ENCODE results near the gene ZHX3. TPM values are rescaled to one million over a fixed set of nuclear protein-coding genes. Genes with fewer than 3 reads are reported as not detected.

The ZHX3 gene
- total and polyA plus RNA-seq, 10 of the 15 experiments (the other 5 are each of a cell fraction or from before 2014, with no cell fraction given), result 1.3 to 14.0 (median 5.0) TPM

DNA sequence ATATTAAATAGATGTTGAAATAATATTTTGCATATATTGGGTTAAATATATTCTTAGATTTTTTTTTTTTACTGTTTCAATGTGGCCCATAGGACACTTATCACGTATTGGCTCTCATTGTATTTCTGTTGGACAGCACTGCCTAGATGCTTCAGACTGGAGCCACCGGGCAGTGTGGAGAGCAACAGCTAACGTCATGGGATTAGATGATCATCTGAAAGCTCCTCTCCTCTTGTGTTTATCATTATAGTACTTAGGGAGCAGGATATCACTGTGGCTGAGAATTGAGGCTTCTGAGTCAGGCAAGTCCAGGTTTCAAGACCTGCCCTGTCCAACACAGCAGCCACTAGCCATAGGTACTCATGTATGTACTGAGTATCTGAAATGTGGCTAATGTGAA is 87.4 kb downstream of the ZHX3 start:
- CTCF ChIA-PET, result interaction anchor here (7.3 kb wide), 1 partner anchor 95 kb away, joined by 110 read pairs; no protein-coding TSS in a partner anchor
- Histone ChIP-seq H3K4me3 (no peak overlapping the region), H4K20me1 (ENCODE audit: control insufficient read depth, insufficient read depth) (no peaks in the 10 kb centered on the region), H2AFZ (ENCODE audit: control insufficient read depth, low read depth, low read length) (no peak overlapping the region), H3K4me2 (ENCODE audit: control insufficient read depth, insufficient read depth) (no peak overlapping the region), H3K4me1 (ENCODE audit: control insufficient read depth, insufficient read depth, low read length) (no peaks in the 10 kb centered on the region), H3K79me2 (ENCODE audit: control insufficient read depth, insufficient read depth, low read length) (no peaks in the 10 kb centered on the region), H3K27ac (ENCODE audit: control insufficient read depth, insufficient read depth) (no peak overlapping the region), H3K27me3 (replicated peaks in 1 of 2; ENCODE audit: control insufficient read depth in 2 of 2, insufficient read depth in 2 of 2, low read length in 1 of 2) (no peaks in the 10 kb centered on the region), H3K9ac (ENCODE audit: control insufficient read depth, insufficient read depth, low read length) (no peak overlapping the region), H3K9me3 (replicated peaks; ENCODE audit: control insufficient read depth, insufficient read depth, low read length) (no peaks in the 10 kb centered on the region), H3K36me3 (ENCODE audit: control insufficient read depth in 2 of 2, insufficient read depth in 2 of 2, low read length in 1 of 2) (no peaks in the 10 kb centered on the region)
- in situ Hi-C loops (cut with MboI) (loop anchor here (5.0 to 10.0 kb wide), 2 partner anchors 58 to 265 kb away; no protein-coding TSS in a partner anchor), intact Hi-C loops (cut with micrococcal nuclease; ENCODE audit: unreplicated experiment) (loop anchor here (5.0 kb wide), 1 partner anchor 112 kb away; the partner anchor contains the start of gene LPIN3)
- SMC1A ChIA-PET (ENCODE audit: uncharacterized antibody, unreplicated experiment), result interaction anchor here (3.2 to 4.6 kb wide), 2 partner anchors 96 to 110 kb away, joined by 16 to 59 read pairs; partner anchors contain the start of gene LPIN3
- POLR2A ChIA-PET, result no interaction called here
- DNase-seq (ENCODE audit: low read depth, low spot score) (no peak), FAIRE-seq (no peak), ATAC-seq (no peak)
- whole genome bisulfite sequencing (ENCODE audit: insufficient coverage, insufficient replicate concordance, low lambda C conversion rate, missing lambda C conversion rate), result 96% methylated on average over 3 of the region's 3 CpGs
- RAD21 ChIA-PET (ENCODE audit: unreplicated experiment), result interaction anchor here (0.6 to 1.0 kb wide), 2 partner anchors 10 to 262 kb away, joined by 3 read pairs; no protein-coding TSS in a partner anchor
- no peak for TF ChIP-seq SP1 (IDR thresholded peaks at IDR 0.05; ENCODE audit: low read depth, low read length)
- BruUV-seq (replicated peaks), result no TSS peak

DNA sequence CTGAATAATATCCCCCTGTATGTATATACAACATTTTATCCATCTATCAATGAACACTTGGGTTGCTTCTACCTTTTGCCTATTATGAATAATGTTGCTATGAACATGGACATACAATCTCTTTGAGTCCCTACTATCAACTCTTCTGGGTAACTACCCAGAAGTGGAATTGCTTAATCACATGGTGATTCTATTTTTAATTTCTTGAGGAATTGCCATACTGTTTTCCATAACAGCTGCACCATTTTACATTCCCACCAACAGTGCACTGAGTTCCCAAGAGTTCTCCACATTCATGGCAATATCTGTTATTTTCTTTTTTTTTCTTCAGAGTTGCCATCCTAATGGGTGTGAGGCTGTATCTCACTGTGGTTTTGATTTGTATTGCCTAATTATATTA is 88.3 kb downstream of the ZHX3 start:
- in situ Hi-C loops (cut with MboI), result no loop called here
- ChIA-PET RAD21 (ENCODE audit: unreplicated experiment) (interaction anchor here (1.0 kb wide), 1 partner anchor 9 kb away, joined by 3 read pairs; no protein-coding TSS in a partner anchor), POLR2A (no interaction called here), SMC1A (ENCODE audit: uncharacterized antibody, unreplicated experiment) (interaction anchor here (4.6 kb wide), 1 partner anchor 95 kb away, joined by 59 read pairs; no protein-coding TSS in a partner anchor), CTCF (interaction anchor here (7.3 kb wide), 1 partner anchor 94 kb away, joined by 110 read pairs; no protein-coding TSS in a partner anchor)
- no peaks in the 10 kb centered on the region for H3K79me2 ChIP-seq (ENCODE audit: control insufficient read depth, insufficient read depth, low read length)
- no peaks in the 10 kb centered on the region for H3K4me1 ChIP-seq (ENCODE audit: control insufficient read depth, insufficient read depth, low read length)
- FAIRE-seq (no peak), DNase-seq (ENCODE audit: low read depth, low spot score) (no peak), ATAC-seq (no peak)
- no peaks in the 10 kb centered on the region for H4K20me1 ChIP-seq (ENCODE audit: control insufficient read depth, insufficient read depth)
- H2AFZ ChIP-seq (ENCODE audit: control insufficient read depth, low read depth, low read length), result no peak overlapping the region
- H3K4me2 ChIP-seq (ENCODE audit: control insufficient read depth, insufficient read depth), result no peak overlapping the region
- no TSS peak for BruUV-seq (replicated peaks)
- intact Hi-C loops (cut with micrococcal nuclease; ENCODE audit: unreplicated experiment), result no loop called here
- no peaks in the 10 kb centered on the region for H3K36me3 ChIP-seq (ENCODE audit: control insufficient read depth in 2 of 2, insufficient read depth in 2 of 2, low read length in 1 of 2)
- no peaks in the 10 kb centered on the region for H3K27me3 ChIP-seq (replicated peaks in 1 of 2; ENCODE audit: control insufficient read depth in 2 of 2, insufficient read depth in 2 of 2, low read length in 1 of 2)
- no peak overlapping the region for H3K27ac ChIP-seq (ENCODE audit: control insufficient read depth, insufficient read depth)
- H3K9me3 ChIP-seq (replicated peaks; ENCODE audit: control insufficient read depth, insufficient read depth, low read length), result no peaks in the 10 kb centered on the region
- no peak overlapping the region for H3K4me3 ChIP-seq
- H3K9ac ChIP-seq (ENCODE audit: control insufficient read depth, insufficient read depth, low read length), result no peak overlapping the region
- TF ChIP-seq, protein P1, sequence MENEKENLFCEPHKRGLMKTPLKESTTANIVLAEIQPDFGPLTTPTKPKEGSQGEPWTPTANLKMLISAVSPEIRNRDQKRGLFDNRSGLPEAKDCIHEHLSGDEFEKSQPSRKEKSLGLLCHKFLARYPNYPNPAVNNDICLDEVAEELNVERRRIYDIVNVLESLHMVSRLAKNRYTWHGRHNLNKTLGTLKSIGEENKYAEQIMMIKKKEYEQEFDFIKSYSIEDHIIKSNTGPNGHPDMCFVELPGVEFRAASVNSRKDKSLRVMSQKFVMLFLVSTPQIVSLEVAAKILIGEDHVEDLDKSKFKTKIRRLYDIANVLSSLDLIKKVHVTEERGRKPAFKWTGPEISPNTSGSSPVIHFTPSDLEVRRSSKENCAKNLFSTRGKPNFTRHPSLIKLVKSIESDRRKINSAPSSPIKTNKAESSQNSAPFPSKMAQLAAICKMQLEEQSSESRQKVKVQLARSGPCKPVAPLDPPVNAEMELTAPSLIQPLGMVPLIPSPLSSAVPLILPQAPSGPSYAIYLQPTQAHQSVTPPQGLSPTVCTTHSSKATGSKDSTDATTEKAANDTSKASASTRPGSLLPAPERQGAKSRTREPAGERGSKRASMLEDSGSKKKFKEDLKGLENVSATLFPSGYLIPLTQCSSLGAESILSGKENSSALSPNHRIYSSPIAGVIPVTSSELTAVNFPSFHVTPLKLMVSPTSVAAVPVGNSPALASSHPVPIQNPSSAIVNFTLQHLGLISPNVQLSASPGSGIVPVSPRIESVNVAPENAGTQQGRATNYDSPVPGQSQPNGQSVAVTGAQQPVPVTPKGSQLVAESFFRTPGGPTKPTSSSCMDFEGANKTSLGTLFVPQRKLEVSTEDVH (IDR thresholded peaks at IDR 0.05; ENCODE audit: low read depth, partially characterized antibody), result no peak
- TF ChIP-seq ZBED1 (IDR thresholded peaks at IDR 0.05; ENCODE audit: borderline replicate concordance) (no peak), POLR2AphosphoS2 (IDR thresholded peaks at IDR 0.05; ENCODE audit: low read depth, low read length) (no peak), BHLHE40 (IDR thresholded peaks at IDR 0.05; ENCODE audit: borderline replicate concordance in 1 of 2, low read depth in 2 of 2, low read length in 1 of 2) (no peak), RB1 (IDR thresholded peaks at IDR 0.05; ENCODE audit: borderline replicate concordance) (no peak), BCL11A (IDR thresholded peaks at IDR 0.05; ENCODE audit: low read depth, low read length) (no peak), NFYA (IDR thresholded peaks at IDR 0.05; ENCODE audit: borderline replicate concordance, low read depth, low read length) (no peak), POLR2A (IDR thresholded peaks at IDR 0.05; ENCODE audit: low read depth, low read length) (no peak), IRF4 (IDR thresholded peaks at IDR 0.05; ENCODE audit: low read depth, low read length) (no peak), TBL1XR1 (IDR thresholded peaks at IDR 0.05; ENCODE audit: low read depth, low read length) (no peak)
- TF ChIP-seq, protein P2, sequence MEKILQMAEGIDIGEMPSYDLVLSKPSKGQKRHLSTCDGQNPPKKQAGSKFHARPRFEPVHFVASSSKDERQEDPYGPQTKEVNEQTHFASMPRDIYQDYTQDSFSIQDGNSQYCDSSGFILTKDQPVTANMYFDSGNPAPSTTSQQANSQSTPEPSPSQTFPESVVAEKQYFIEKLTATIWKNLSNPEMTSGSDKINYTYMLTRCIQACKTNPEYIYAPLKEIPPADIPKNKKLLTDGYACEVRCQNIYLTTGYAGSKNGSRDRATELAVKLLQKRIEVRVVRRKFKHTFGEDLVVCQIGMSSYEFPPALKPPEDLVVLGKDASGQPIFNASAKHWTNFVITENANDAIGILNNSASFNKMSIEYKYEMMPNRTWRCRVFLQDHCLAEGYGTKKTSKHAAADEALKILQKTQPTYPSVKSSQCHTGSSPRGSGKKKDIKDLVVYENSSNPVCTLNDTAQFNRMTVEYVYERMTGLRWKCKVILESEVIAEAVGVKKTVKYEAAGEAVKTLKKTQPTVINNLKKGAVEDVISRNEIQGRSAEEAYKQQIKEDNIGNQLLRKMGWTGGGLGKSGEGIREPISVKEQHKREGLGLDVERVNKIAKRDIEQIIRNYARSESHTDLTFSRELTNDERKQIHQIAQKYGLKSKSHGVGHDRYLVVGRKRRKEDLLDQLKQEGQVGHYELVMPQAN (conservative IDR thresholded peaks at IDR 0.05), result no peak
